Putamen (tissue), 1 donor: ENCODE data around the gene AK4.

Experiments
- DNase-seq: peaks from one replicate; pipeline ENCODE4 v3.0.0-alpha.2; 2016; ENCODE audit warnings: low spot score

AK4 gene

DNA sequence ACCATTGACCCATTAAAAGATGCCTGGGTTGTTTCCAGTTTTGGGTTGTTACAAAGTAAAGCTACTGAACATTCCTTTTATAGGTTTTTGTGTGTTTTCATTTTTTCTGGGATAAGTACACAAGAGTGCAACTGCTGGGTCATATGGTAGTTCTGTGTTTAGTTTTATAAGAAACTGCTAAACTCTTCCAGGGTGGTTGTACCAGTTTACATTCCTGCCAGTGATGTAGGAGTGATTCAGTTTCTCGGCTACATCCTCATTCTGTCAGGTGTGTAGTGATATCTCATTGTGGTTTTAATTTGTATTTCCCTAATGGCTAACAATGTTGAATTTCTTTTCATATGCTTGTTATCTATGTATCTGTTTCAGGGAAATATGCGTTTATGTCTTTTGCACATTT is 102.8 kb downstream of the AK4 start:
- DNase-seq: no peak

DNA sequence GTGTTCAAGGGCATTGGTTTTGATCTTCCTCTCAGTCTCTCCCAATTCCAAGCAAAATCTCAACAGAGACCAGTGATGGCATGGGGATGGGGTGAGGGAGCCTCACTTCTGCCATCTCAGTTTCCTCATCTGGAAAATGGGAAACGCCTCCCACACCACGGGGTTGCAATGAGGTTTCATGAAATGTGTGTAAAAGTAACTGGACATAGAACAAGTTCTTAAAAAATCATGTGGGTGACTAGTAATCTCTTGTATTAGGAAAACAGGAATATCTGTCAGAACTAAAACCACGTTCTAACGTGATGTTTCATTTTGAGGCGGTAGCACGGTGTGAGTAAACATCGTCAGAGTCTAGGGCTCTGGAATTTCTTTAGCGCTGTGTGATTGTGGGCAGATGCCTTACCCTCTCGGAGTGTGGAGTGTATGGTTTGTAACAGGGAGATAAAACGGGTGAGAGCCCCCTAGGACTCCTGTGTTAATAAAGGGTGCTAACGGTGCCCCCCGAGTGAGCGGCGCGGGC is 105.9 kb downstream of the AK4 start:
- DNase-seq: no peak

DNA sequence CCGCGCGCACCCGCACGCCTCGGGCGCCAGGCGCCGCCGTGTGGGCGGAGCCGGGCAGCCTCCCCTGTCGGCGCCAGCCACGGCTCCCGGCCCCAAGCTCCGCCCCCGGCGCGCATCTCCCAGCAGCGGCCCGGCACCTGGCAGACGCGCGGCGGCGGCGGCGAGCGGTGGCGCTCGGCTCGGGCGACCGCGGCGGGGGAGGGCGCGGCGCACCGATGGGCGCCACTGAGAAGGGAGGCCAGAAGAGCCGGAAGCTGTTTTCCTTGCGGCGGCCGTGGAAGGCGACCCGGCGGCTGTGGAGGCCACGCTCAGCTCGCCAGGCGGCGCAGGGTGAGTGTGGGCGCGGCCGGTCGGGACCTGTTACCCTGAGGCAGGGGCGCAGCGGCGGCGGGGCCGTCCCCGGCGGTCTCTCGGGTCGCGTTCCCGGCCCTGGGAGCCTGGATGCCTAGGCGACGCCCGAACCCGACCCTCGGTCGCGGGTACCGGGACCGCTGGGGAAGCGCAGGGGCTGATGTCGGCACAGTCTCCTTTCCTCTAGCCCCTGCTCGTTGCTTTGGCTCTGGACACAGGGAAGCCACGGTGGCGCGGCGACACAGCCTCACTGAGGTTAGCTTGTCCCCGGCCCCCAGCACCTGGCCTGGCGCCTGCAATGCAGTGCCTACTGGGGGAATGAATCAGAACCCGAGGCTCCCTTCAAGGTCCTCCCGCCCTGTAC is 106.5 kb downstream of the AK4 start:
- DNase-seq: peak; percentile 89

DNA sequence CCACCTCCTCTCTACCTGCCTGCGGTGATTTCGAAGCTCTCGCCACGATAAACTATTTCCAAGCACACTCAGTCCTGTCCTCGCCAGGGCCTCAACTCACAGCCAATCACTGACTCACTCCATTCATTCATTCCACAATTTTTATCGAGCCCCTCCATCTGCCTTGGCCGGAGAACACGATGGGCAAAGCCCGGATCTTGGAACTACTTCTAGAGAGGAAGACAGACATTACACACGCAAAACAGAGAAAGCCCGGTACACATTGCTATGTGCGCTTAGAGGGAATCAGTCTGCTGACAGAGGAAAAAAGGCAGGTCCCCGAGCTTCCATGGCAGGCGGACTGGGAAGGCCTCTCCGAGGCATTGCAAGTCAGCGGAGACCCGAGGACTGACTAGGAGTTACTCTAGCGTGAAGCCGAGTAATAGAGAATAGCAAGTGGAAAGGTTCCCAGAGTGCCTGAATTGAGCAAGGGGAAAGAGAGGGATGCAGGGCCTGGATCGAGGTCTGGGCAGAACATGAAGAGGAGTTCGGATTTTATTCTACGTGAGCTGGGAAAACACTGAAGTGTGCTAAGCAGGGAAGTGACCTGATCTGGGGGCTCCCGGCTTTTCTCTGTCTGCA is 107.1 kb downstream of the AK4 start:
- DNase-seq: no peak

DNA sequence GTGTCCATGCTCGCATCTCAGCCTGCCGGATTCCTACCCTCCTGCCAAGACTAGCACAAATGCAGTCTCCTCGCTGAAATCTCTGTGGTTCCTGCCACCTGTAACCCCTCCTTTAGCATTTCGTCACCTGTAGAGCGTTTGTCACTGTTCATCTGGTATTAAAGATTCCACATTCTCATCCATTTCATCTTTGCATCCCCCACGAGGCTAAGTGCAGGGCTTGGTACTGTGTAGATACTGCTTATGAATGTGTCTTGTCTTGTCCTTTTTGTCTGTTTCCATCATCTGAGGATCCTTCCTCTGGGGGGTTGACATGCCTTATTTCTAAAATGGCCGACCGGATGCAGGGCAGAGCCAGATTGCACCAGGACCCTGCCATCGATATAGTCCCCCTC is 107.7 kb downstream of the AK4 start:
- no peak for DNase-seq

DNA sequence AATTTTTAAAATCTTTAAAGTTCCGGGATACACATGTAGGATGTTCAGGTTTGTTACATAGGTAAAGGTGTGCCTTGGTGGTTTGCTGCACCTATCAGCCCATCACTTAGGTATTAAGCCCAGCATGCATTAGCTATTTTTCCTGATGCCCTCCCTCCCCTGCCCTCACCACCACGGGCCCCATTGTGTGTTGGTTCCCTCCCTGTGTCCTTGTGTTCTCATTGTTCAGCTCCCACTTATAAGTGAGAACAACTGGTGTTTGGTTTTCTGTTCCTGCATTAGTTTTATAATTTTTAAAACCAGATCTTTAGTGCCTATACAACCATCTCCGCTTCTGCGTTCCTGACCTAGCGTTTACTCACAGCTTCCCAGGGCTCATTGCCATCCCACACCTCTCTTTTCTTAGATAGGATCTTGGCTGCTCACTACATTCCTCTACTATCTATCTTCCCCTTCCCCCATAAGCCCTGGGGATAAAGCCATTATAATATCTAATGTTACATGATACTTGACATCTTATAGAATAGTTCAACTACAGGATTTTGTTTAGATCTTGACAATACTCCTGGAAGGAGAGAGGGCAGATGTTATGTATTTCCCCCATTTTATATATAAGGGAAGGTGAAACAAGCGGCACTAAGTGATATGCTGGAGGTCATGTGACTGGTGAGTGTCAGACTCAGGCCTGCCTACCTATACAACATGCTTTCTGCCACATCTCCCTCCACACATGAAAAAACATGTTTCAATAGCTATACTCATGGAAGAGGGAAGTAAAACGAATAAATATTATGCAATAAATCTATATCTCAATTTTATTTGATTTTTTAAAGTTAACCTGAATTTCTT is 109.1 kb downstream of the AK4 start:
- no peak for DNase-seq

DNA sequence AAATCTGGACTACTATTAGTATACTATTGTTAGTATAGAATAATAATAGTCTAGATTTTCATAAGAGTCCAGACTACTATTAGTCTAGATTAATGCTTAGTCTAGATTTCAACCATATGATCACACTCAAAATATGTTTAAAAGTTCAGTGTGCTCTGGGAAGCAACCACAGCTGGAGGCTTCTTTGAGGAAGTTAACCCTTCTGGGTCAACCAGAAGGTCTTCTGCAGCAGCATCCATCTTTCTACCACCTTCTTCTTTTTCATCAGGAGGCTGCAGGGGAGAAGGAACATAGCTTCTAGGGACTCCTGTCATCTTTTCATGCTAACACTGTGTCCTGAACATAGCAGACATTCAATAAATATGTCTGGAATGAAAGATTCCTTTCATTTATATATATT is 110.1 kb downstream of the AK4 start:
- no peak for DNase-seq

DNA sequence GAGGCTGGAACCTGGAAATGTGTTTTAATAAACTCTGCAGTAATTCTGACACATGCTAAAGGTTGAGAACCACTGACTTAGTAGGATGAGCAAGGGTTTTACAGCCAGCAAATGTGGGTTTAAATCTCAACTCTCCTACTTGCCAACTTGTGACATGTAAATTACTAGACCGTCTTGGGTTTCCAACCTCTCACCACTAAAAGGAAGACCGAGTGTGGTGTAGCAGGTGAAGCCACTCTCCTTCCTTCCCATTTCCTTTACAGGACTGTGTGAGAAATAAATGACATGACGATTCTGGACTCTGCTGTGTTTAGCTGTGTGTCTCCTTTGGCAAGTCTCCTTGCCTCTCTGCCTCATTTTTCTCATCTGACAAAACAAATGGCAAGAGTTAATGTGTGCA is 111.8 kb downstream of the AK4 start:
- DNase-seq: no peak

DNA sequence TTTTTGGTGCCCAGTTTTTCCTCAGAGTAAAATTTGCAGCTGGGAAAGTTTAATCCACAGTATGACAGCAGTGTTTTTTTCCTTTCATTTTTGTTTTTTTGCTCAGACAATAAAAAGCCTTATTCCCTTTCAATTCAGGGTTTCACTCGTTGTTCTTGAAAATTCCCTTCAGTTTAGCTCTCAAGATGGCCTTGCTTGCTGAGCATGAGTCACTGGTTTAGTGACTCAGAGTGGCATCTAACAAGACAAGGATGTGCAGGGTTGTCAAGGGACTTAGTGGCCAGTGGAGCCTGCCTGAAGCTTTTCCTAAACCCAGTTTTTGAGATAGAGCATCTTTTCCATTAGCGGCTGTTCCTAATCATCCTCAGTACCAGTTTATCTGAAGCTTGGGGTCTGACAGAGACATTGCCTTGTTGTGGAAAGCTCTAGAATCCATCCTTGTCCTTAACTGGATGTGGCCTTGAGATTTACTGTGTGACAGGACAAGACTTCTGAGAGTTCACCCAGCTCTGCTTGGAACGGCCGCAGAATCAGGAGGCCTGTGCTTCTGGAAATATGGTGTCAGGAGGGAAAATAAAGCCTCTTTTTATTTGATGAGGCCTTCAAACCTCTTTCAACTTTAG is 113.0 kb downstream of the AK4 start:
- DNase-seq: peak; percentile 84

DNA sequence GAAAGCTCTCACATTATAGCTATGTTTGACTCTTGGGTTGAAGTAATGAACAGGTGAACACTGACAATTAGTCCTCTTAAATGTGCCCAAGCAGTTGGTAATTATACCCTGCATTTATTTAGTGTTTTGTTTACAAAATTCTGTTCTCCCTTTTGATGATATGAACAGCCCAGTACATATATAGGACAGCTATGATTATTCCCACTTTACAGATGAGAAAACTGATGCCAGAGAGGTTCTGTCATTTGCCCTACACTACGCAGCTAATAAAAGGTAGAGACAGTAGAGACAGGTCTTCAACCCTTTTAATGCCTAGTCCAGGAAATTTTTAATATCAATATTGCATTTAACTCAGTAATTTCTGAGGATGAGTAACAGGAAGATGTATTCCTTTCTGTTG is 115.3 kb downstream of the AK4 start:
- no peak for DNase-seq

DNA sequence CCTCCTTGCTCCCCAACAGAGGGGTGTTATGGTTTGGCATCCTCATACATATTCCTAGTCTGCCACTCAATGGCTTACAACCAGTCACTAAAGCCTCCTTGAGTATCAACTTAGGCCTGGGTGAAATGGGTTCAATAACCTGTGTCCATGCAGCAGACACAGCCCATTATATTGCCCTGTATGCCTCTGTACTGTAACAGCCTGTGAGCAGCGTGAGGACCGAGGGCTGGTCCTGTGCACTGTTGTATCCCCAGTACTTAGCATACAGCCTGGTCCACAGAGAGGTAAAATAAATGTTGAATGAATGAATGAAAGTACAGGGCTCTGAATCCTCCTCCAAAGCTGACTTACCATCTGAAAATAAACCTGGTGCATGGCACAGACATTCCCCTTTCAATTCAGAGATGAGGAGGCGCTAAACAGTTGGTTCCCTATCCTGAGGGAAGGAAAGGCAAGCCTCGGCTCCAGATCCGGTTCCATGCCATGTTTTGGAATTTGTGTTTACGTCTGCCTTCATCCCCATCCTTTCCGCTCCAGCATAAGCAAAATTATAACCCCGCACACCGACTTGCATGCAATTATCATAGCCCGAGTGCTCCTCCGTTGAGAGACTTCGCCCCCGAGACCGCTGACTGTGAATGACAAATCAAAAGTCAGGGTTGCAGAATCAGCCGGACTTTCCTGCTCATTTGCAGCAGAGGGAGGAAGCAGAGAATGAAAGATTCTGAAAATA is 116.4 kb downstream of the AK4 start:
- DNase-seq: peak; percentile 79

DNA sequence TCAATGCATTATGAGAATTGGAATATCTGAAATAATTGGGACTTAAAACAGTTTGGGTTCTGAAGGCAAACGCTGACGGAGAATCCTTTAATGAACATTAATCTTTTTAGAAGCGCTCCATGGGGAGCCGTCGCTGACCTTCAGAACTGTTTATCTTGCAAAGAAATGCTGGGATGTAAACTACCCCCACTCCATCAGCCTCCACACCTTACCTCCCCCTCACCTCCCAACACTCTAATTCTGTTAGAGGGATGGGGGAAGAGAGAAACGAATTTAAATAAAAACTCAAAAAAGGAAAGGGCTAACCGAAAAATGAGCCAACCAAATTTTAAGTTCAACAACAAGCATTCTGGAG is 117.3 kb downstream of the AK4 start:
- DNase-seq: no peak

DNA sequence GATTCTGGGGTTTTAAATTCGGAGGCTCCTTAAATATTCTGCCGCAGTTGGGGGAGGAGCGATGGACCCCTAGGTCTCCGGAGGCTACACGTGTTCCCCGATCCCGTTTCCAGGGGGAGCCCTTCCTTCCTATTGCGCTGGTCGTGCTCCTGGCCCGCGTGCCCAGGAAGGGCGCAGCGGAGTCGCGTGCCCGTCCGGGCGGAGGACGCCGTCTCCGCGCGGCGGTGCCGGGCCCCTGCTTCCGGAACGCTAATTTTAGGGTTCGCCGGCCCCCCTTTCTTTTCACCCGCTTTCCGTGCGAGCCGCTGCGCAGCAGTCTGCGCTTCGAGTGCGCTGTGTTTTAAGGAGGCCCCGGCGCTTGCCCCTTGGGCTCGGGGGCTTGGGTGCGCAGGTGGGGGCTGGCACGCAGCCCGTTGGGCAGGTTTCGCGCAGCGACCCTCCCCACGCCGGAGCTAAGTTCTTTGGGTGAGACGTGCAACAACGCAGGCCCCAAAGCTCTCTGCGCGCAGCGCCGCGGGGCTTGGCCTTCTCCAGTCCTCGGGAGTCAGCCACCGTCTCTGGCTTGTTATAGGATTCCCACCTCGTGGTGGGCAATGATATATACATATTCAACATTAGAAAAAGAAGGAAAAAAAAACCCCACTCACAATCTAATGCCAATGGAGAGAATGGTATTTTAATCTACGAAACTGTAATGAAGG is 117.8 kb downstream of the AK4 start:
- DNase-seq: peak; percentile 77

DNA sequence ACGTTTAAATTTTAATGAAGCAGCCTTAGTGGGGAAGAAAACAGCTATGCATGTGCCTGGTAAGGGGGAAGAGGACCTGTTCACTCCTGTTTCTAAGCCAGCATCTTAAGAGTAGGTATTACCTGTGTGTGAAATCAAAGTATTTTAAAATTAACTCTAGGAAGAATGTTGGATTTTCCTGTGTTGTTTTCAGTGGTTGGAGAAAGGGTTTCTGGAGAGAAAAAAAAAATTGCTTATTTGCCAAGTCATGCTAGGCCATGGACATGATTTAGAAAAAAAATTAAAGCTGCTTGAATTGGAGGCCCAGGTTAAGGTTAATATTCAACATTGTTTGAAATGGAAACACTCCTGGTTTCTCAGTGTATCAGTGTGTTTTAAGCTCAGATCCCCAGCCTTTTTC is 118.5 kb downstream of the AK4 start:
- no peak for DNase-seq

DNA sequence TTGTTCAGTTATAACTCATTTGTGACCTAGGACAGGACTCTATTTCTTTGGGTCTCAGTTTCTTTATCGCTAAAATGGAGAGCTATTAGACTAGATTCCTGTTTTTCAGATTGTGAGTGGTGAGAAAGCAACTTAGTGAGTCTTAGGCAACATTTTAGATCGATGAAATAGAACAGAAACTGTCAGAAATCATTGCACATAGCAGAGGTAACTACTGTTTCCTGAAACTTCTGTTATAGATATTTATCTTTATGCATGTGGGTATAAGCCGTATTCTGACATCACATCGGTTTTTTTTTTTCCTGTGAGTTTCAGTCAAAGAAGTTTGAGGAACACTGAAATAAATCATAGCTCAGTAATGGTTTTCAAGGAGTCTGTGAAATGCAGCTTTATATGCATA is 119.3 kb downstream of the AK4 start:
- DNase-seq: no peak

DNA sequence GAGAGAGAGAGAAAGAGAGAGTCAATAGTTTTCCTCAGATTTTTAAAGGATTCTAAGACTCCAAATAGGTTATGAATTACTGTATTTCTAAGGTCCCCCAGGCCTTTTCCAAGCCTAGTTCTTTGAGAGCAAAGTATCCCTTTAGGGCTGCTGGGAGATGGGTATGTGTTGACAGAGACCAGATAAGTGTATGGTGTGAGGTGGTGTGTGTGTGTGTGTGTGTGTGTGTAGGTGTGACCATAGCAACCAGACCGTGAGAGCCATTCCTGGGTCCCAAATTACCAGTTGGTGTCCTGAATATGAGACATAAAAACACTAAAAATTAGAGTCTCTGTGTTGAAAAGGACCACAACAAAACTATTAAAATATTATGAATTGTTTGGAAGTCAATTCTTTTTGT is 119.7 kb downstream of the AK4 start:
- DNase-seq: no peak

DNA sequence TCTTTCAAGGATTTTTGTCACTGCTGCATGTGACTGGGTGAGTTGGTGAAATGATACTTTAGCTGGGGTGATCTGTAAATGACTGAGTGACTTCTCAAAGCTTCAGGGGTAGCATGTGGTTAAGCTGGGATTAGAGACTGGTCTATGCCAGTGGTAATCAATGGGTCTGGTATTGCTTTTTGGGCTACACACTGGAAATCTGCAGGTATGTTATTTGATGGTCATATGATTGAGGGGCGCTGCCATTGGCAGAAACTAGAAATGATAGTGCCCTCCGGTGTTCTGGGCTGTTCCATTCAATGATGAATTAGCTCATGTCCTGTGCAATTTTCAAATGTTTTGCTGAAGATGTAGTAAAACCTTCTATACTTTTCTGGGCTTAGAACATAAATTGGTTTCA is 121.6 kb downstream of the AK4 start:
- DNase-seq: no peak

DNA sequence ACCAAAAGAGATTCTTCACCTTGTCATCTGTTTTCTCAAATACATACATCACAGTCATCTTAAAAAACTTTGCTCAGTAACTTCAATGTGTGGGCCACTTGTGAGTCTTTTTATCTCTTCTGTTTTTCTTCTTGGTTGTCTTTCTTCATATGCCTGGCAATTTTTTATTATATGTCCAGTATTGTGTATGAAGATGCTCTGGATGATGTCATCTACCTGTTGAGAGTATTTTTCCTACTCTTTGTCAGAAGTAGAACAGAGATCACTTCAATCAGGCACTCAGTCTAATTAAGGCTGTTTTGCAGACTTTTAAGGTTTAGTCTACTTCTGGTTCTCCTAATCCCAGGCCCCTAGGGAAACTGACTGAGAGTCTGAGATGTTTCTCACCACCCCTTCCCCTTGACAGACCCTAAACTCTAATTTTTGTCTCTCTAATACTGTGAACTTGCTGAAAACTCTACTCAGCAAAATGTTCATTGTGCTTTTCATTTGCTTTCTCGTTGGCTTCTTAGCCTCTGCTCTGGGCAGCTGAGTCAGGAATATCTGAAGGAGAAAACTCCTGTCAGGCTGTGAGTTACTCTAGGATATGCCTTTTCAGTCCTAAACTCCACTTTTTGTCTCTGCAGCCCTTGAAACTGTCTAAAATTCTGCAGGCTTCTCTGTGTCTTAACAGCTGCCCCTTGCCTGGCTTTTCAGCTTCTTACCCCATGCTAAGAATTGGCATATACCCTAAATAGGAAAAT is 128.4 kb downstream of the AK4 start:
- DNase-seq: no peak

DNA sequence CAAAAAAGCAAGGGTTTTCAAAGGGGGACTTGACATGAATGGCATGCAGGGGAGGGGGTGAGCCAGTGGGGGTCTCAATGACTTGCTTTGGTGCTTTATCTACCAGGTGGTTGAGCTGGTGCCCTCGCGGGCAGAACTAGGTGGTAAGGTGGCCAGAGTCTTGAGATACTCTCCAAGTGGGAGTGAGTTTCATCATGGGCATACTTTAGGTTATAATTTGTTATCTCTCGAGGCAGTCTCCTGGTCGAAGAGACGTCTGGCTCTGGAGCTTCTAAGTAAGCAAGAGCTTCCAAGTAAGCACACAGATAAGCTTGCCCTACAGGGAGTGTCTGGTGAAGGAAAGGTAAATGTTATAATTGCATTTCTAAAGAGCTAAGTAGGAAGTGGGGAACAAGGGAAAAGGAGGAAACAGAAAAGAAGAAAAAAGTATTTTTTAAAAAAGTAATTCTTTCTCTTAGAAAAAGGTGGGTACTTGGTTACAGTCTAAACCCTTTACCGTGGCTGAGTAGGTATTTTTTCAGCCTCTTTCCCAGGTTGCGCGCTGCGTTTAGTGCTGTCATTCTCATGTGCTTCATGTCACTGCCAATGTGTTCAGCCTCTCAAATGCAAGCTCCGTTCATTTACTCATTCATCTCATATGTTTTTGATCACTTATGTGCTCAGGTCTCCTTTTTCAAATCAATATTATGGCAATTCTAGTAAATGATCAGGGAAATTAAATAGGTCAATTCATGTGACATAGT is 129.8 kb downstream of the AK4 start:
- no peak for DNase-seq
